HG03060 (cell line): ENCODE data around the gene C3orf18.

ENCODE experiments used
- ATAC-seq: cut with Tn5 transposase; IDR thresholded peaks from one replicate; pipeline ENCODE4 v1.9.1; 2021; ENCODE audit warnings: low read depth, moderate number of reproducible peaks; ENCODE audit not compliant: unreplicated experiment

Gene C3orf18

DNA sequence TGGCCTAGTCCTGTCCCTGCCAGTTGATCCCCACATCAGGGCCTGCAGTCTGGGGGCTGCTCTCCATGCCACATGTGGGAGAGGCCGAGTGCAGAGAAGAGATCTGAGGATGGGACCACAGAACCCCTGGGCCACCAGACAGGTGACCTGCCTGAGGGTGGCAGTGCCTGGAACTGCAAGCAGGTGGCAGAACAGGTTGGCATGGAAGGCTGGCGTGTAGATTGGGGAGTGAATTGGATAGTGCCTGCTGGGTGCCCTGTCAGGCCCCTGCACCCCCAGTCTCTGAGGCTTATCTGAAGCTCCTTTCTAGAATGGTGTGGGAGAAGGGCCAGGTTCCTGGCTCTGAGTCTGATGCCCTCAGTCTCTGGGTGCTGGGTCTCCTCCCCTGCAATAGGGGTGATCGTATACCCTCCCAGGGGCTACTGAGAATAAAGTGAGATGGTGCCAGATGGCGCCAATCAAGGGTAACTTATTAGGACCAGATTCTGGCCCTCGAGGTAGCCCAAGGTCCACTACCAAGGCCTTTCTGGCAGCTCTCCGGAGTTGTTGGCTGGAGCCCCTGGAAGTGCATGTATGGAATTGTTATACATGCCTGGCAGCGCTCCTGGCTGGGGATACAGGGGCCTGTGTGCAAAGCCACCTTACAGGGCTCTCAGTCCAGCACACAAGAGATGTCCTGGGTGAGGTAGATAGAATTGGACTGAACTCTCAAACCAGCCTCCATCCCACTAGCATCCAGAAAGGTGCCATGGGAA, 15.7 kb downstream of the C3orf18 start:
- ATAC-seq: no peak

DNA sequence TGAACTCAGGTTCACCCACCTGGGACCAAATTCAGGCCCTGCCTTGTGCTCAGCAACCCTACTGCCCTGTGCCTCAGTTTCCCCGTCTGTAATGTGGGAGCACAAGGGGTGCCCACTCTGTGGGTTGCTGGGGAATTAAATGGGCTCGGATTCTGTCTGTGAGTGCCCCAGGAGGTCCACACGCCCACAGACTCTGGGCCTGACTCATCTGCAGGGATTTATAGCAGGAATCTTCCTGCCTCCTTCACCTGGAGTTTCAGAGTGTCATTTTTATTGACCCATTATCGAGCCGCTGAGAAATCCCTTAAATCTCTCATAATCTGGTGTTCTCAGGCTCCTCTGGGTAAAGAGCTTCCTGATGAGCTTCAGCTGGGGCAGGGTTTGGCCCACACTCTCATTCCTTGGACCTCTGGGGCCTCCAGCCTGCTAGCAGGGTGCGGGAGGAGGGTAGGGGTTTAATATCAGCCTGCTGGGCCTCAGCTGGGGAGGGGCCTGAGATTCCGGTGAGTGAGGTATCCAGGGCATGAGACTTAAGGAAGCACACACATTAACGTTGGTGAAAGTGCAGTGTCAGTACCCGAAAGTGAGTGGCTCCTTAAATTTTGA, 16.4 kb downstream of the C3orf18 start:
- ATAC-seq: no peak

DNA sequence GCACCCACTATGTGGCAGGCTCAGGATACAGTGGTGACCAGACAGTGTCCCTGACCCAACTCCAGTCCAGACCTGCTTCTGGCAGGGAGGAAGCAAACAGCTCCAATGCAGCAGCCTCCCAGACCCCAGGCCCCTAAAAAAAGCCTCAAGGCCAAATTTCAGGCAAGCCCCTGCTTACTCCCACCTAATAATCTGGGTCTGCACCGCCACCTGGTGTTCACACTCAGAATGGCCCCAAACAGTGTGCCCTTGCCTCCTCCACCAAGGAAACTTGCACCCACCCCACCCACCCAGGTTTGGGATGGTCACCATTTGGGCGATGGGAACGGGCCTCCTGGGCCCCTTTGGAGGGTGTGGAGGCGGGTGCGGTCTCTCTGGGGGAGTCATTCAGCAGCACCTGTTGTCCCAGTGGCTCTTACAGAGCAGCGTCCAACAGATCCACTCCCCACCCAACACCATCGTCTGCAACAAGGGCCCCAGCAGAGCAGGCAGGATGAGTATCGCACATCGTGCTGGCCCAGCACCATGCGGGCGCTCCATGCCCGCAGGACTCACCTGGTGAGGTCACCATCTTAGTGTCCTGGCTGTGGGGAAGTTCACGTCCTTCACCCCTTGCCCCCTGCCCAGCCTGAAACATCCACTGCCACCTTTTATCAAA, 17.3 kb downstream of the C3orf18 start:
- ATAC-seq: no peak

DNA sequence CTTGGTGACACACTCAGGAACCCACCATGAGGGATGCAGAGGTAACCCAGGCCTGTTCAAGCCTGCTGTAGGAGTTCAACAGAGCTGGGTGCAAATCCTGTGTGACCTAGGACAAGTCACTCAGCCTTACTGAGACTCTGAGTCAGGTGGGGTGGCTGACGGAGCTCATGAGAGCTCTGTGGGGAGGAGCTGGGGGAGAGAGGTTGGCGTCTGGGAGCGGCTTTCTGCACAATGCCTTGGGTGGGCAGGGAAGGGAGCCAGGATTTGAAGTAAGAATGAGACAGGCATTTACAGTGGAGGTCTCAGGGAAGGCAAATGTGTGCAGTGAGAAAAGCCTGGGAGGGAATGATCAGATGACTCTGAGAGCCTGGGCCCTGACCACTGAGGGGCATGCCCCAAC, 18.3 kb downstream of the C3orf18 start:
- no peak for ATAC-seq

DNA sequence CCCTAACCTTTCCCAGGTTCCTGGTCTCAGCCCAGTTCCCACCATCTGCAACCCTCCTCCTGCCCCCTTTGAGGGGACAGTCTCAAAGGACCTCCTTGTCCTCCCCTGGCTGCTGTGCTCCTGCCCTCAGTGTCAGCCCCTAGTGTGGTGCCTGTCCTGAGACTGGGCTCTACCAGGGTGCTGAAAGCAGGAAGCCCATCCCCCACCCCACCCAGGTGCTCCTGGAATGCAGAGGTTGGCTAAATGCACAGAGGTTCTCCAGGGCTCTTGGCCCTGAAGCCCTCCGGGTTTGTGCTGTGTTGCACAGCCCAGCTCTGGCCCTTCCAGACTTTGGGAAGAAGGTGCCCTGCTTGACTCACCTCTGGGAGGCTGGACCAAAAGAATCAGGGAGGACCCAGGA, 21.8 kb downstream of the C3orf18 start:
- ATAC-seq: no peak

DNA sequence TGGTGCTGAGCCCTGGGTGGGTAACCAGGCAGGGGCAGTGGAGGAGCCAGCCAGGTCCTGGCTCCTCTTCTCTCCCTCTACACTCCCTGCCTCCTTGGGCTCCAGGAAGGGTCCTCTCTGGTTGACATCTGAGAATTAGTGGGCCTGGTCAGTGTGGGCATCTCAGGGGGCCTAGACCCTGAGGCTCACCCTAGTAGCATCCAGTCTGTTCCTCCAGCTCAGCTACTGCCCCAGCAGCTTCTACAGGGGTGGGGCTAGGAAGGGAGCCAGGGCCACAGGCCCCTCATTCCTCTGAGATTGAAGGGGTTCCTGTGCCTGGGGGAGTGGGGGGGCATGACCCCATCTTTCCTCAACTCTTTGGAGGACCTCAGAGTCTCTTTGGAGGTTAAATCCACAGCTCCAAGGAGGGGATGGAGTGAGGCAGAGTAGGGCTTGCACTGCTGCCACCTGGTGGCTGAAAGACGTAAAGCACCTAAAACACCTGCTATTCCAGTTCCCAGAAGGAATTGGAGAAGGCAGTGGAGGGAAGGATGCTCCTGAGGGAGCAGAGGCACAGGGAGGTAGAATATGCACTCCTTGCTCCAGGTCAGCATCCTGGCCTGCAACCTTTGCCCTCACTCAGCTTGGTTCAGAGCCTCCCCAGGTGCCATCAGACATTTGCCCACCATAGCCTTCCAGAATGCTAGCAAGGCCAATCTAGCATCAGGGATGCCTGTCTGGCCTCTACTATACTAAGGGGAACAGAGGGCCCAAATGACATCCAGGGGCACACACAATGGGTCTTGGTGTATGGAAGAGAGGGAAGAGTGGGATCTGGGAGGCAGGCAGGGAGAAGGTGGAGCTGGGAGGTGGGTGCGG, 25.1 kb downstream of the C3orf18 start:
- ATAC-seq: no peak

DNA sequence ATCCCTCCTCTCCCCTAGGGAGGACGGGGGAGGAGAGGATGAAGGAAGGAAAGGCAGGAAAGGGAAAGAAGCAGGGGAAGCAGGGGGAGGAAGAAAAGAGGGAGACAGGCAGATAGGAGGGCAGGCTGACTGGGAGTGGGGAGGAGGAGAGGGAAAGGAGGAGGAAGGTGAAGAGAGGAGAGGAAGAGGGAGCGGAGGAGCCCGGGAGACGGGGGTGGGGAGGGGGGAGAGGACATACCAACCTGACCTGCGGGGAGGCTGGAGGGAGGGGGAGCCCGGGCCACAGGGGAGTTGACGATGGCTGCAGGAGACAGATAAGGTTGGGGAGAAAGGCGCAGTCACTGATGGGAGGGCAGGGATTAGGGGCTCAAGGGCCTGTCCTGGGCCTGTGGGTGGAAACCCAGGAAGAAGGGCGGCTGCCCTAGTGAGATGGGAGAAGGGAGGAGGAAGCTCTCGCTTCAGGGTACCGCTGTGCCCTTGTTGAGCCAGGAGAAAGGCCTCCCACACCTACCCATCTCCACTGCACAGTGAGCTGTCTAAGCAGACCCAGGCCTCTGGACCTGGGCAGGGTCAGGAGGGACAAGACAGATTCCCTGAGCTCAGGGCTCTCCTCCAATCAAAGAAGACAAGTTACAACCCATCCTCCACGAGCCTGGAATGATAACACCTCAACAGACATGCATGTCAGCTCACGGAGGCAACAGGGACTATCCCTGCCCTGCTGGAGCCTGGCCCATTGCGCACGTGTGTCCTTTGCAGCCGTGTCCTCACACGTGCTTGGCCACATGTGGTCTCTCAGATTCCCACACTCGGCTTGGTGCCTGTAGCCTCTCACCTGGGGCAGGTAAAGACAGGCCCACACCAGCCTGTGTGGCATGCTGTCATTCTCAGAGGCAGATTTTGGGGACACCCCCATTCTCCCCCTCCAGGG, 27.9 kb downstream of the C3orf18 start:
- no peak for ATAC-seq

DNA sequence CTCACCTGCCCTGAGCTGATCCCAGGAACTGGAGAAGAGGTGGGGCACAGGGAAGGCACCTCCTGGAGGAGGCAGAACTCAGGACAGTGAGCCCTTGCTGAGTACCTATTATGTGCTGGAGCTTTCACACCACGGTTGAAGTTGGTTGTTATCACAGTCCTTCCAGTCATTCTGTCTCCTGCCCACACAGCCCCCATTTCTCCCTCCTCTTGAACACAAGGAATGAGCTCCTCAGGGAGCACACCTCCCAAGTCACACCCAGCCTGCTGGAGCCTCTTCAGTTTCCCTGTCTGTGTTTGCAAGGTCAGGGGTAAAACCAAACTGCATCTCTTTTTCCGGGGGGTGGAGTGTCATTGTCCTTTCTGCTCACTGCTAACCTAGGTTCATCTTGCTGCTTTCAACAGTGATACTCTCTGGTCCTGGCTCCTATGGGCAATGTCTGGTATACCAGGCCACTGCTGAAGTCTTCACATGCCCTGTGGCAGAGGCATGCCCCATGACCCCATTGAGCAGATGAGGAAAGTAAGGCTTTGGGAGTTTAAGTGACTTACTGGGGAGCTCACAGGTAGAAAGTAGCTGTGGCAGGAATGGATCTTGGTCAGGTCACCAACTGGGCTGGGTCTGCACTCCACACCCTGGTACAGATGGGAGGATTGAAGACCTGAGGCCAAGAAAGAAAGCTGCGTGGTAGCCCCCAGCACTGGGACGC, 30.0 kb downstream of the C3orf18 start:
- ATAC-seq: no peak

DNA sequence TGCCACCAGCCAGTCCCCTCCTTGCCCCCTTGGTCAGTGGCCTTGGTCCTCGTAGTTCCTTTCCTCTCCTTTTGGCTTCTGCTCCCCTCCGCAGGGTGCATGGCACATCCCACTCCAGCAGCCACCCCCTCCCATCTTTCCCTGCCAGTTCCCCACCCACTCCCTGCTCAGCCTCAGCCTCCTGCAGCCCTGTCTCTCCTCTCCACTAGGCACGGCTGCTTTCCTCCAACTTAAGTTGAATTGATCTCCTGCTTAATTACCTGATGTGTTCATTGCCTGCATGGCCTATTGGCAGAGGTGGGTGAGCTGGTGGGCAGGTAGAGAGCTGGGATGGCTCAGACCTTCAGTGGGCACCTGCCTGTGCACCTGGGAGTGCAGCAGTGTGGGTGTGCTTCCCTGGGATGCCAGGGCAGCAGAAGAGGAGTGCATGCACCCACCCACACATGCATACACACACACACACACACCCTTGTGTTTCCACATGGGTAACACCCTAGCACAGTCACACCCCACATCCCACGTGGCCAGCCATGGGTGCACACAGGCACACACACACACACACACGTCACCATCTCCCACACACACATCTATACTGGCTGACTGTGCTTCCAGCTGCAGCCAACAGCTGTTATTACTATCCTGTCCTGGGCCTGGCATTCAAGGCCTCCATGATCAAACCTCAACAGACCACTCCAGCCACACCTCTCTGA, 30.9 kb downstream of the C3orf18 start:
- ATAC-seq: no peak

DNA sequence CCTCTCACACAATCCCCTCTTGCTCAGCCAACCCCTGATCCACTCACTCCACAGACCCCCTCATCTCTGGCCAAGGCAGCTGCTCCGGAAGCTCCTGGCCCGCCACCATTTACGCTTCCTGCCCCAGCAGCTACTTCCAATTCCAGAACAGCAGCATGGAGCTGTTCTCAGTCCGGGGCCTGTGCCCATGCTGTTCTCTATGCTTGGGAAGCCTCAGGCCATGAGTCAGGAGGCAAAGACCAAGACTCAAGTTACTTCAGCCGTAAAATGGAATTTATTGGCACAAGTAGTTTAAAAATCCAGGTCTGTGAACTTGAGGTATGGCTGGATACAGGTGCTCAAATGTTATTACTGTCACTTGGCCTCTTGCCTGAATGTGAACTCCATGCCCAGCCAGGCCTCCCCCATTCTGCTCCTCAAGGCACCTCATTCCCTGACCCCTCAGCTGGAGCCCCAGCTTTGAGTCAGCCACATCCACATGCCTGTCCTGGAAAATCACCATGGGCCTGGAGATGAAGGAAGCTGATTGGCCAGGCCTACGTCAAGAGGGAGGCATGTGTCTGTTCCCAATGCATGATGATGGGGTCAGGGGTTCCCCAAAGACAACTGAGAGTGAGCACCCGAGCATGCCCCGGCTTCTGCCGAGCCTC, 32.7 kb downstream of the C3orf18 start:
- ATAC-seq: no peak

DNA sequence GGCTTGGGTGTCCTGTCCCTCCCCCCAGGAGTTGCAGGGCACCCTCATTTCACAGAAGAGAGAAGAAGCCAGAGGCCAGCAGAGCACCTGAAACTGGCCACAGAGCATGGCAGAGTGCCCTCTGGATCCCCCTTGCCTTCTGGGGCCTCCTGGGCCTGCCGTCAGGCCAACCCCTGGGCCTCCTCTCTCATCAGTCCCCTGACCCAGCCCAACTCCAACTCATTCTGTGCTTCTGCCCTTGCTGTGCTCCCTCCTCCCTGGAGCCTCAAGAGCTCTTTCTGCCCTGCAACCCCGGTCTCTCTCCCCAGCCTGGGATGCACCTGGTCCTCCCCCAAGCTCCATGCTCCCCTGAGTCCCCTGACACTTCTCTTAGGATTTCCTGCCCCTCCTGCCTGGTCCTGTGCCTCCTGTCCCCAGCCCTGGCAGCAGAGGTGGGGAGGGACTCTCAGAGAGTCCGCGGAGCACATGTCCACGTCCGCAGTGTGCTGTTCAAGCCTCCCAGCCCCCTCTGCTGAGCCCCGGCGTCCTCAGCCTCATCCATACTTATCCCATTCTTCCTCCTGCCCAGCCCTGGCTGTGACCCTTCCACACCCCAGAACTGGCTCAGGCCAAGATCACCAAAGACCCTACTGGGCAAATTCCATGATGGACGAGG, 33.6 kb downstream of the C3orf18 start:
- ATAC-seq: no peak

DNA sequence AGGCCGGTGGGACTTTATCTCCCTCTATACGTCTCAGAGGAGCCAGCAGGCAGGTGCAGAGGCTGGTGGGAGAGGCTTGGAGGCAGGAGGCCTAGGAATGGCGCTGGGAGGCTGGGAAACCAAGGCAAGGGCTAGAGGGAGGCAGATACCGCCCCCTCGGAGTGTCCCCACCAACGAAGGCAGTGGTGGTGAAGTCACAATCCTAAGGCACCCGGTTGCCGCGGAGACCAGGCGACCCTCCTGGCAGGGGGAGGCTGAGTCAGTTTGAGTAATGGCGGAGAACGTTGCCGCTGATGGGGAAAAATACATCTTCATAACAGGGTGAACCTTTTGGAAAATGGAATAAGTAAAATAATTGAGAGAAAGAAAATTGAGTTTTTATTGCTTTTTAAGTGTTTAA, 34.2 kb downstream of the C3orf18 start:
- ATAC-seq: no peak

DNA sequence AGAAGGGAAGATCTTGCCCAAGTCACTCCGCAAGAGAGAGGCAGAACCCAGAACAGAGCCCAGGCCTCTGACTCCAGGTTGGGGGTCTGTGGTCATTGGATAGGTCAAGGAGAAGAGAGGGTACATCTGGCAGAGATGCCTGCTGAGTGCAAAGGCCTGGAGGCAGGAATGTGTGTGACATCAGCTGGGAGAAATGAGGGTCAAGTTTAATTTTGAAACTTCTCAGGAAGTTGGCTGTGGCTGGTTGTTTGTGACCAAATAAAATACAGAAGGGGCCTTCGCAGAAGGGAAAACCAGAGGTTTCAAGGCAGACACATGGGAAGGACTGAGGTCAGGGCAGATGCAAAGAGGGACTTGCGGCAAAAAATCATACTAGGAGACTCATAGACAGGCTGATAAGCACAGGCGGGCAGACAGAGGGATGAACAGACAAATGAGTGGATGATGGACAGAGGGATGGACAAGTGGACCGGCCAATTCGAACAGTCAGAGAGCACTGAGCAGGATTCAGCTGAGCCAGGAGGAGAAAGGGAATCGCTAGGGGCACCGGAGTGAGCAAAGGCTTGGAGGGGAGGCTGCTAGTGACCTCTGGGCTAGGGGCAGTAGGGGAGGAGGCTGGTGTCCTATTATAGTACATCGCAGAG, 35.4 kb downstream of the C3orf18 start:
- ATAC-seq: no peak

DNA sequence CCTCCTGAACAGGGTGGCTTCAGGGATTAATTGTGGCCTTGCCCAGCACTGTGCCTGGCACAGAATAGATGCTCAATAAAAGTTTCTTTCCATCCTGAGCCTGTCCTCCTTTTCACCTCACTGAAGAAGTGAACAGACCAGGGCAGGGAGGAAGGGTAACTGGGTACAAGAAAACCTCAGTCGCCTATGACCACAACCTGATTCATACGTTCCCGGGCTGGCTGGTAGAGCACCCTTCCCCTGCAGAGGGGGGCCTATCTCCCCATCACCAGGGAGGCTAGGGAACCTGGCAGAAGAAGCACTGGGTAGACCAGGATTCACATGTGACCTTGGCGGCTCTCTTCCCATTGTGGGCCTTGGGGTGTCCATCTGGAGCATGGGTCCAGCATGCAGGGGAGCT, 36.3 kb downstream of the C3orf18 start:
- no peak for ATAC-seq

DNA sequence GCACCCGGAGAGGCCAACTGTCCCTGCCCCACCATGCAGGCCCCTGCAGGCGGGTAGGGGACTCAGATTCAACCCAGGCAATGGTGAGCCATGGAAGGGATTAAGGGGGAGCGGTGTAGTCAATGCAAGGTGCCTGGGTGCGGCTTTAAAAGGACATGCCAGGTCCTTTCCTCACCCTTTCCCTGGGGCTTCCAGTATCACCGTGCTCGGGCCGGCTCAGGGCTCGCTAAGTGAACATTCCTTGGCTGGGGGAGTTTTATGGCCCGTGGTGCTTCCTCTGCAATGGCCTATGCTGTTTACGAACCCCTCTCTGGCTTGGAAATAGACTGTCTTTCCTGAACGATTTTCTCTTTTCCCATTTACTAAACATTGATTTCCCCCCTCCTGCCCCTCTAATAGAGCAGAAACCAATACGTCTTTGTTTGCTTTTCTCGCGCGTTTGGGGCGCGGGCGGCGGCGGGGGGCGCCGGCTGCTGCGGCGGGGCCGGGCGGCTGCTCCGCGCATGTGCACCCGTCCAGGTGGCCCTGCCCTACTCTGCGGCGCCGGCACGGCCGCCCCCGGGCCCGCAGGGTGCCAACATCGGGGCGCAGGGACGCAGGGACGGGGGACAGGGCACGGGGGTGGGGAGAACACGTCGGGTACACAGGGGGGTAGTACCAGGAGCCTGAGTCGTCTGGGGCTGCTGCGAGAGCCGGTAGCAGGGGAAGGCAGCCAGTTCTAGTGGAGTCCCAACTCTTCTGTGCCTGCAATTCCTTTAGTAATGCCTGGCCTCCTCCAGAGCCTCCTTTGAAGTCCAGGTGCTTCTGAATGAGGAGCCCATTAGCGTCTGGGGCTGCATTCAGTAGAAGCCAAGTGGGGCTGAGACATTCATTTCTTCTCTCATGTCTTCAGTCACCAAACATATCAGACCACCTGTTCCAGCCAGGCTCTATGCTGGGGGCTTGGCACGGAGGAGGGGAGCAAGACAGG, 37.3 kb downstream of the C3orf18 start:
- ATAC-seq: no peak

DNA sequence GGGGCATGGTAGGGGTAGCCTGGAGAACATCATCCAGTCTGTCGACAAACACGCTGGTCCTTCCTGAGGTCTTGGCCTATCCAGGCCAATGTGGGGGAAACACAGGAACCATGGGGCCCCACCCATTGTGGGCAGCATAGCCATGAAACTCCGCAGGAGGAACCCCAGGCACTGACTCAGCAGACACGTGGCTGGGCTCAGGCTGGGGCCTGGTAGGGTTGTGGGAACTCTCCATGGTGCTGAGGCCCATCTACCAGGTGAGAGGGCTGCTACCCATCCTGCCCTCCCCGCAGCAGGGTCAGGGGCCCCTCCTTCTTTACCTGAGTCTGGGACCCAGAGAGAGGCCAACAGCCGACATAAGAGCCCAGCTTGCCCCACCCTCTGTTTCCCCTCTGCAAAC, 41.6 kb downstream of the C3orf18 start:
- ATAC-seq: no peak
